ENCODE results near the gene ITGA3. TPM values are rescaled to one million over a fixed set of nuclear protein-coding genes. Genes with fewer than 3 reads are reported as not detected.

ITGA3 gene
- polyA plus RNA-seq, 1 of the 3 experiments (the other 2 are of a cell fraction): 766 TPM

- Histone ChIP-seq H3K79me2 (ENCODE audit: insufficient read depth) (peaks cover 64% of the 10 kb centered on the region), H3K4me3 (ENCODE audit: low read depth in 2 of 2, low read length in 1 of 2) (no peak overlapping the region), H3K27me3 (ENCODE audit: insufficient read depth) (no peaks in the 10 kb centered on the region), H3F3A (replicated peaks; ENCODE audit: insufficient read depth) (peaks cover 100% of the 10 kb centered on the region), H3K36me3 (replicated peaks in 1 of 2; ENCODE audit: control insufficient read depth in 1 of 2, insufficient read depth in 2 of 2, low read length in 1 of 2) (peaks cover 83 to 97% of the 10 kb centered on the region in 2 experiments), H2AFZ (ENCODE audit: low read depth) (no peak overlapping the region), H3K4me2 (no peak overlapping the region), H3K9me2 (no peaks in the 10 kb centered on the region), H3K9ac (no peak overlapping the region), H3K27ac (ENCODE audit: low read depth in 2 of 2, low read length in 1 of 2) (peak overlapping the region in 1 of 2 experiments; percentile 50; a peak in 1 of 4 replicates), H4K20me1 (ENCODE audit: insufficient read depth) (peaks cover 77% of the 10 kb centered on the region), H3K4me1 (ENCODE audit: control insufficient read depth in 1 of 2, insufficient read depth in 2 of 2, low read depth in 1 of 2, low read length in 1 of 2) (no peaks in the 10 kb centered on the region), H3K9me3 (no peaks in the 10 kb centered on the region)
- no peak for DNase-seq
- 88% methylated on average over 12 of the region's 12 CpGs for WGBS (ENCODE audit: low lambda C conversion rate)
- POLR2A ChIA-PET: no interaction called here
- TF ChIP-seq IRF3 (IDR thresholded peaks at IDR 0.05; ENCODE audit: low read depth, low read length) (no peak), SMC3 (IDR thresholded peaks at IDR 0.05; ENCODE audit: low read depth, low read length) (peak; percentile 13; the same call in 1 of the 2 replicates), JUND (IDR thresholded peaks at IDR 0.05) (no peak), USF2 (IDR thresholded peaks at IDR 0.05; ENCODE audit: borderline replicate concordance, low read depth, low read length) (no peak), REST (IDR thresholded peaks at IDR 0.05; ENCODE audit: low read depth, low read length) (no peak), TCF12 (IDR thresholded peaks at IDR 0.05) (no peak), CHD2 (IDR thresholded peaks at IDR 0.05; ENCODE audit: low read length, partially characterized antibody) (no peak), NFIC (IDR thresholded peaks at IDR 0.05; ENCODE audit: borderline replicate concordance) (peak; percentile 76), NRF1 (IDR thresholded peaks at IDR 0.05; ENCODE audit: low read depth, low read length) (no peak), MAX (IDR thresholded peaks at IDR 0.05; ENCODE audit: low read depth) (no peak), MXI1 (IDR thresholded peaks at IDR 0.05; ENCODE audit: low read depth, low read length) (no peak), TAF1 (IDR thresholded peaks at IDR 0.05; ENCODE audit: borderline replicate concordance, low read depth, low read length) (no peak), USF1 (IDR thresholded peaks at IDR 0.05; ENCODE audit: borderline replicate concordance, low read depth) (no peak), GATA2 (CRISPR knock-in tag; IDR thresholded peaks at IDR 0.05) (no peak), CTCF (IDR thresholded peaks at IDR 0.05) (peak; percentile 71), MEF2A (IDR thresholded peaks at IDR 0.05; ENCODE audit: borderline replicate concordance, low read depth) (no peak), FOXJ3 (CRISPR knock-in tag; IDR thresholded peaks at IDR 0.05) (no peak), FOXM1 (IDR thresholded peaks at IDR 0.05; ENCODE audit: low read depth) (no peak)
- CTCF ChIA-PET: interaction anchor here (0.7 to 3.3 kb wide), 11 partner anchors 10 to 81 kb away, joined by 3 to 26 read pairs (median 5); partner anchors contain the start of gene ITGA3
Observed at GRCh38 chr17:50079334-50080095, 23.6 kb downstream of the ITGA3 start.
